Tongue (tissue), 2 donors: ENCODE results near the gene KCTD1. TPM values are rescaled to one million over a fixed set of nuclear protein-coding genes. Genes with fewer than 3 reads are reported as not detected.
"Not testable (repeated sequence)": the region's sequence is repeated elsewhere in the genome, so short reads cannot be mapped to it uniquely, and the experiment has no call there.

Experiments
- DNase-seq: peaks from one replicate; pipeline ENCODE4 v3.0.0-alpha.2; 2015
- total RNA-seq: library from RNA; depleted of rRNA; stranded (reverse); fragments of >200 nt; gene quantifications from one replicate; pipeline ENCODE4 v1.2.3, GENCODE V29; 2014

Gene KCTD1
- total RNA-seq, 1 donor from 2014 or later, result 12.3 TPM

DNA sequence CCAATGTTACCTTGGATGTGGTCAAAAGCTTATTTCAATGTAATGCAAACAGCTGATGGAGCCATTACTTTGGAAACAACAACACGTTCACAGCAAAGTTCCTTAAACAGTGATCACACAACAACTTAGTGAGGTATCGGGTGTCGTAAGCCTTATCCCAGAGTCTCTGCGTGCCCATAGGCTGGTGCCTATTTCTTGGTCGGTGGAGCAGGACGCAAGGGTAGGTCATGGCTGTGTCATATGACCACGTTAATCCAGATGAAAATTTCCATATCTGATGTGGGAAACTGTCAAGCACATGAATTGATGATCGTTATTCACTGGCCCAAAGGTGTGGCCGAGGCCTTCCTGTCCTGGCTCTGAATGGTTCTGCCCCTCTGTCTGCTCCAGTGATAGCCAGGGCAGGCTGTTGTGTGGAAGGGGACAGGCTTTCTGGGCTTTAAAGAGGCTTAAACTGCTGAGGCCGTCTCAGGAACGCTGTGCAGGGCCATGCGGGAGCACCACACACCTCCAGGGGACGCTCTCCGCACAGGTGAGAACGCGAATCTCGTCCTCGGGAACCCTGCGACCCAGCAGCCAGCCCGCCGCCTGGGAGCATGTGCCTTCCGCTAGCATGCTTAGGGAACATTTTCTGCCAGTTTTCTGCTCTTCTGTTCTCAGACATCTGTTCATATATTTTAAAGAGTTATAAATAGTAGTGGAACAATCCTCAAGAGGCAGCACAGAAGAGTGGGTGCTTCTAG is 90.6 kb downstream of the KCTD1 start:
- DNase-seq, result no peak

DNA sequence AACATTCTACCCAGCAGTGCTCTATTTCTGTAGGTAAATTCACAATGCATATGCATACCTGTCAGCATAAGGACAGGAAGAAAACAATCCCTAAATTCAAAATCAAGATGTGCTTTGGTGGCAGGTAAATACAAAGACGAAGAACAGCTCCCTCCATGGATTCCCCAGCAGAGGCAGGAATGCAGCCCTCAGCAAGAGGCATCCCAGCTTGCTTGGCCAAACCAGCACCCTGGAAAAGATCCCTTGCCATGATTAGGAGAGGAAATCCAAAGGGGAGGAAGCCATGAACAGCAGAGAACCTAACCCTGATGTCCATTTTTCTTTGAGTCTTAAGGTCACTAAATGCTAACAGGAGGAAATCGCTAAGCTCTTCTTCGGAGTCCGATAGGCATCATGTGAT is 91.2 kb downstream of the KCTD1 start:
- DNase-seq, result no peak

DNA sequence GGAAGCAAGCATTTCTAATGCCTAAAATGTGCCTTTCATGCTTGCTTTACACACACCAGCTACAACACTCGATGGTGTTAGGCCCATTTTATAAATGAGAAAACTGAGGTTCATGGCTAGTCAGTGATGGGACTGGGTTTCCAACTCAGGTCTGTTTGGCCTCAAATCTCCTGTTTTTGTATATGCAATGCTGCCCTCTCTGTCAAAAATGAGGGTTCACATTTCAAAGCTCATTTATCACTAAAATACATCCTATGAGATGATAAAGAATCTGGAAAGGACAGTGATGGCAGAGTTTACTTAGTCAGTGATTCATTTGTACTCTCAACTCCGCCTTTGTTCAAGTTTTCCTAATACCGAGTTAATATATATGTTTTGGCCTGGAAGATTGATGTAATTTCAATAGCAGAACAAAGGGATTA is 92.3 kb downstream of the KCTD1 start:
- no peak for DNase-seq

DNA sequence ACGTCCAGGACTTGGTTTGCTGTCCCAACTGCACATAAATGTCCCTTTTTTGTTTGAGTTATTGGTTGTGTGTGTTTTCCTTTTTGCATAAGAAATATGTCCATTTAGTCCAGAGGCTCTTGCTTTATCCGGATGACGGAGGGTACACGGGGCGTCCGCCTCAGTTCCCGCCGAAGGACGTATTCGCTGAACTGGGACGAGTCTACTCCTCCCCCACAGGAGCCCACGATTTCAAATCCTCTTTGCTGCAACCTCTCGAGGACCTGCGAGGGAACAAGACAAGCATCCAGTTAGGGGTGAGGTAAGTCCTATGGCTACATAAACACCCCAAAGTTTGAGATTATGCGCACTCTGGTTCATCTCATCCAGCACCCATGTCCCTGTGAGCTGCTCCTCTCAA is 92.7 kb downstream of the KCTD1 start:
- DNase-seq, result no peak

DNA sequence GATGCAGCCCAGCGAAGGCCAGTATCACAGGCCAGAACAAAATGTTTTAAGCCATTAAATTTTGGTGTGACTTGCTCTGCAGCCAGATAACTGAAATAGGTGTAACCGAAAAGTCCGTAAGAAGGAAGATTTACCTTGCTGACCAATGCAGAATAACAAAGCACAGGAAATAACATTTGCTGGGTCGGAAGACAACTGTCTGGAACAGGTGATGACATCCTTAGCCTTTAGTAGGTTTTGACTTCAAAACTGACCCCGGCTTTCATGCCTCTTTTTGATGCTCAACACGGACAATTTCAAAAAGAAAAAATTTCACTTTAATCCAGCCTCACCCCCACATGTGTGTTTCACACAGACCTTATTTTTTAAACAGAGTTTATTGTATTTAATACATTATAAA is 93.7 kb downstream of the KCTD1 start:
- no peak for DNase-seq

DNA sequence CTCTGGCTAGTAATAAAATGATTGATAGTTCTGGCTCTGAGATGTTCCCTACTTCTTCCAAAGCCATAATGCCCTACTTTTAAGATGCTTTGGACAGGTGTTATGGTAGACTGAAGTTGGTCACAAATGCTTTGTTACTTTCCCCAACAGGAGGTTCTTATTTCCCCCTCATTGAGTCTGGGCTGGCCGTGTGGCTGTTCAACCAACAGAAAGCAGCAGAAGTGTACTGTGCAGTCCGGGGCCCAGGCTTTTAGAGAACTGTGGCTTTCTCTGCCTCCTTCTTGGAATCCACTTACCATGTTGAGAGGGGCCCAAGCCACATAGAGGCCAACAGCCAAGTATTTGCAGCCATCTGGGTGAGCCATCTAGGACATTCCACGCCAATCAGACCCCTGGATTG is 94.2 kb downstream of the KCTD1 start:
- no peak for DNase-seq

DNA sequence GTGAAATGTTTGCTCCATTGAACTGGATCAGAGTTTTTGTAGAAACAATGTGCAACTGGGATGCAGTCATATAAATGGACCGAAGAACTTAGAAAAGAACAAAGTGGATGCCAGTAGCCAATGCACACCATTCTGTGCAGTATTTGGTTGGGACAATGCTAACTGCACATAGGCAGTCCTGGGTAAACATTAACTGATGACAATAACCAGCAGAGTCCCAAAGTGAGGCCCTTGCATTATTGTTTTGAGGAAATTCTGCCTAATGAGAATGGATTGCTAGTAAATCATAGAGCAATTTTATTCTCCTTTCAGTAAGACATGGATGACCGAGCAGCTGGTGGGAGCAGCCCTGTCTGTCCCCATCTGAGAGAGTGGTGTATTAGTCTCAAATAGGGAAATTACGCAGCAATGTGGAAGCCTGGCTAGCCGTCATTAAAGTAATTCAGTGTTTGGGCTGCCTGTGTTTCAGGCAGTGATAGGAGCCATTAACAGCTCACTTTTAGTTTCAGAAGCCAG is 94.9 kb downstream of the KCTD1 start:
- DNase-seq, result no peak

DNA sequence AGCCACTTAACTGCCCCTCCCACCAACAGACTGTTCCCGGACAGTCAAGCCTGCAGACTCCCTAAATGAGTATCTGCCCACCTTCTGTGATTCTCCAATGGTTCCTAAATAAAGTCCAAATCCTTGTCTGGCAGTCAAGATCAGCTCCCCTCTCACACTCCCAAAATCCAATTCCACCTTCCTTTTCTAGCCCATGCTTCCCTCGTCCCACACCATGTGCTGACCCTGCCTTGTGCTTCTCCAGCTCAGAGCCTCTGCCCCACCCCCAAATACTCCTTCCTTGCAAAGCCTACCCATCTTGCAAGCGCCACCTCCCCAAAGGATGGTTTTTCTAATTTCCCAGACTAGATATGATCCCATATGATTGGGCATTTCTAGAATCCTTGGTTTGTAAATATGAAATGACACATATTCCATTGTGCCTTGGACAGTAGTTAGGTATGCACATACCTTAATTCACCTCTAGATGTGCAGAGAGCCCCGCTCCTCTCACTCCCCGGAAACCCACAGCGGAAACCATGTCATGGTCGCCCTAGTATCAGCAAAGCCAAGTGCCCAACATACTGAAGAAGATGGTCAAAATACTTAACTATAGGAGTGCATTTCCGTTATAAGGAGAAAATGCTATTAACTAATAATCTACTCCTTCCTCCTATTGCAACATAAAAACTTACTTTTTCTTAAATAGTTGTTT is 97.2 kb downstream of the KCTD1 start:
- no peak for DNase-seq

DNA sequence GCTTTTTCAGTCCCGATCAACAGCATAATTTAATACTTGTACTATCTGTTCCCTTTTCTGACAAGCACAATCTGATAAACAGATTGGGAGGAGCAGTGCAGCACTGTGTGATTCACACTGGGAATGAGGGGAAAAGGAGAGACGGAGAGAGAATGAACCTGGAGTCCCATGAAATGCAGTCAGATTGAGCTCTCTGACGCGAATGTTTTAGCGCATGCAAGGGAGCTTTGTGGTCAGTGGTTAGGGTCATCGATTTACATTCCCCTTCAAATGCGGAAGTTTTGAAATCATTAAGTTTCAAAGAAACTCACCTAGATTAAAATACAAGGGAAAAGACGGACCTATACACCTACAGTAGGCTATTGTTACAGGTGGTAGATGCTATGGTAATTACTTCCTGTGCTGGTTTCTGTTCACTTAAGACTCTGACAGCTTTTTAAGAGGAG is 99.6 kb downstream of the KCTD1 start:
- no peak for DNase-seq

DNA sequence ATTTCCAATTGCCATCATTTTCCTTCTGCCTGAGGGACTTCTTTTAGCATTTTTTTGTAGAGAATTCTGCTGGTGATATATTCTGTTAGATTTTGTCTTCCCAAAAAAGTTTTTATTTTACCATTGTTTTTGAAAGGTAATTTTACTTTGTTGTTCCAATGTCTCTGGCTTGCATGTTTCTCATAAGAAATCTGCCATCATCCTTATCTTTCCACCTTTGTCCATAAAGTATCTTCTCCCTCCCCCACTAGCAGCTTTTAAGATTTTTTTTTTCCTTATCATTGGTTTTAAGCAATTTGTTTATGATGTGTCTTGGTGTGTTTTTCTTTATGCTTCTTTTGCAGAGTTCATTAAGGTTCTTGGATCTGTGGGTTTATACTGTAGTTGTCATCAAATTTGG is 104.5 kb downstream of the KCTD1 start:
- DNase-seq, result no peak

DNA sequence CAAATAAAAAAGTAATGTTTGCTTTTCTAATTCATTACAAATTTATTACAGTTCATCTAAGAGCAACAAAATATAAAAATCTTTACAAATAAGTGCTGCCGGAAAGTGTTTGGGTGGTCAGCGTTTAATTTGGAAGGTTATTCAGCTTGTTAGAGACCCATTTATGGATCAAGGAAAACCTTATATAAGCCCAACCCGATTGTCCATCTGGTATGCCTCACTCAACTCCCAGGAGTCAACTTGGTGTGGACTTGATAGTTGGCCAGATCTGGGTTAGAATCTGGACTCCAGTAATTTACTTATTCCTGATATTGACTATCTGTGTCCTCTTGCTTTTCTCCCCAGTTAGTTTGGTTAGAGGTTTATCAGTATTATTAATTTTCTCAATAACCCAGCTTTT is 106.2 kb downstream of the KCTD1 start:
- DNase-seq, result peak; percentile 32

DNA sequence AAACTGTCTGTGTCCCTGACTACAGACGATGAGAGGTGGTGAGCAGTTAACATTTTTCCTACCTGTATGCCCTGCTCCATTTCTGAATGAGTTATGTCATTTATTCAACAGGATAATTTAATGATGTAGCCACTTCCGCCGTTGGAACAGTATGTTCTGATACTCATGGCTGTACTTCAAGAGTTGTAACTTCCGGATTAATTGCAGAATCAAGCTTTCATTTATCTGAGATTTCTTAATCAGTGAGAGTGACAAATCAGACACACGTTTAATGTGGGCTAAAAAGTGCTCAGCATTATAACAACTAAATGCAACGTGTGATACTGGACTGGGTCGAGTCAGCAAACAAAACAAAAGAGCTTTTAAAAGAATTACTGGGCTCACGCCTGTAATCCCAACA is 107.7 kb downstream of the KCTD1 start:
- DNase-seq, result no peak

DNA sequence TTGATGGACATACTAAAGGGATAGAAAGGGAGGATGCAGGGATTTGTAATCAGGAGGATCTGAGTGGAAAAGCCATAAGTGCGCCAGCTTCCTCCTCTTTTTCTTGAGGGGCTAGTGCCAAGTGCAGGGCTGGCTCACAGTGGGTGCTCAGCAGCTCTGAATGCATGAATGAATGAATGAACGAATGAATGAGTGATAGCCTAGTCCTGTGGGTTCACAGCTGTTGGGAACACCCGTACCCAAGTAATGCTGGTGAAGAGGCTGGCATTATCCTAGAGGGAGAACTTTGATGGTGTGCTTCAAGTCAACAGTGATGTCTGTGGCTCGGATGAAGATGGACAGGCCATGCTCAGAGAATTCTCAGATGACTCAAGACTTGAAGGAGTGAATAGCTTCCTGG is 108.8 kb downstream of the KCTD1 start:
- no peak for DNase-seq

DNA sequence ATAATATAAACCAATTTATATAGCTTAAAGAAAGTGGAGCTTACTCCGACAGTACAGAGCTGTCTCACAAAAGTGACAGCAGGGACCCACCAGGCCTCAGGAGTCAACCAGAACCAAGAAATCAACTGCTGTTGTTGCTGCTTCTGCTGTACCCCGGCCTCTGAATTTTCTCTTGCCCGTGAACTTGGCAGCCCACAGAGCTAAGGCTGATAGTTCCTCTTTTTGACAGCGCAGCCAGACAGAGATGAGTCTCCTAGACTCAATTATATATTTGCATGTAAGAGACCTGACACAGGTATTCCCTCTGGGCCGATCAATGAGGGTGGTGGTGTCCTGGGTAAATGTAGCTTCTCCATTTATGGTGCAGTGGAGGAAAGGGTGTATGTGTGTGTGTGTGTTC is 109.4 kb downstream of the KCTD1 start:
- no peak for DNase-seq

DNA sequence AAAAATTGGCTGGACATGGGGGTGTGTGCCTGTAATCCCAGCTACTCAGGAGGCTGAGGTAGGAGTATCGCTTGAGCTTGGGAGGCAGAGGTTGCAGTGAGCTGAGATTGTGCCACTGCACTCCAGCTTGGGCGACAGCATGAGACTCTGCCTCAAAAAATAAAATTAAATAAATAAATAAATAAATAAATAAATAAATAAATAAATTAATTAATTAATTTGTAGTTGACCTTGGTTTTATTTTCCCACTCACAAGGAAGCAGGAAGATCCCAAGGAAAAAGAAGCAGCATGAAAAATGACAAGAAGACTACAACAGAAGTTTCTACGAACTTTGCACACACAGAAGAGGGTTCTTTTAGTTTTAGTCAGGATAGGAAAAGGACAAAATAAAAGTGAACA is 110.7 kb downstream of the KCTD1 start:
- not testable (repeated sequence) for DNase-seq

DNA sequence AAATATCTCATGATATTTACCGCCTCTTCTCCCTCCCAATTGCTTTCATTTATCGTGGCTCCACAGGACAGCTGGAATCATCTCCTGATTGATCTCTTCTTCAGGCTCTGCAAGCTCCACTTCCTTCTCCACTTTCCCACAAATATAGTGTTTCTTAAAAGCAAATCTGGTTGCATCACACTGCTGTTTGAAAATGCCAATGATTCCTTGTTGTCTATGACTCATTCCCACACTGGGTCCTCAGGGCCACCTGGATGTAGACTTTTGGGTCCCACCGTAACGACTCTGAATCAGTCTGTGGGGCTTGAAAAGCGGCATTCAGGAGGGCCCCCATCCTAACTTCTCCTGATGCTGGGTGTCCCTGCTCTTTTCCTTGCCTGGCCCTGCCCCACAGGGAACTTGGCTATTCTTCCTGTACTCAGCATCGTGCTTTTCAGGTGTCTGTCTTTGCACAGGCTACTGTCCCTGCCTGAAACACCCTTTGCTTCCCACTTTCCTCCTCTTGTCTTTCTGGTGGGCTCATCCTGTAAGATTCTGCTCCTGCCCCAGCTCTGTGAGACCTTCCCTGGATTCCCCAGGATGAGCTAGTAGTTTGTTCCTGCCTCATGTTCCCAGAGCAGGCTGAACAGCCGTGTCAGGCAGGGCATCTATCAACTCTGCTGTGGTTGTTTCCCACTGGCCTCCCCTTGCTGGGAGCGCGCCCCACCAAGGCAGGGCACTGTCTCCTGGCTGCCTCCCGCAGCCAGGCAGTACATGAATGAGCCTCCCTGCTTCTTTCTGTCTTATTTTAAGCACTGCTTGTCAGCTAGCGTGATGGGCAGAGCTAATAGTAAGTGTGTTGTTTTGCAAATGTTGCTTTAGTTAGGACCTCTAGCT is 111.9 kb downstream of the KCTD1 start:
- no peak for DNase-seq

DNA sequence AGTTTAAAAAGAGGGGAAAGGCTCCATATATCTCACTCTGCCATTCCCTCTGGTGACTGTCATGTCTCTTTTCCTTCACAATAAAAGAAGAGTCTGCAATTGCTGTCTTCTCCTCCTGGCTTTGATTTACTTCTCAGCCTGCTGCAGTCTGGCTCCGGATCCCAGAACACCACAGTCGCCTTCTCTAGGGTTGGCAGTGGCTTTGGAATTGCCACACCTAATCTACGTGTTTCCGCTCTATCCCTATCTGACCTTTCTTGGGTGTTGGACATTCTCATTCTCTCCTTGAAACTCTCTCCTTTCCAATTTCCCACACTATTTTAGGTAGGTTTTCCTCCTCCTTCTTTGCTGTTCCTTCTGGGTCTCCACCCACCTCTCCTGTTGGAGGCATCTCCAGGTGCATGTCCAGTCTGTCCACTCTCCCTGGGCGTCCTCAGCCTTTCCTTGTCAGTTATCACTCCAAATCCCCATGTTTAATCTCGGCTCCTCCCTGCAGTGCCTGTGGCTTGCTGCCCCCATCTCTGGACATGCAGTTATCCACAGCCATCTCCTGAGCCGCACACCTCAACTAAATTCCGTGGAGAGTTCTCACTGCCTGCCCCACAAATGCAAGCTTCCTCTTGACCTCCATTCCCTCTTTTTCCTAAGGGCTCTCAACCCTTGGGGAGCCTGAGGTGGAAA is 112.8 kb downstream of the KCTD1 start:
- no peak for DNase-seq

DNA sequence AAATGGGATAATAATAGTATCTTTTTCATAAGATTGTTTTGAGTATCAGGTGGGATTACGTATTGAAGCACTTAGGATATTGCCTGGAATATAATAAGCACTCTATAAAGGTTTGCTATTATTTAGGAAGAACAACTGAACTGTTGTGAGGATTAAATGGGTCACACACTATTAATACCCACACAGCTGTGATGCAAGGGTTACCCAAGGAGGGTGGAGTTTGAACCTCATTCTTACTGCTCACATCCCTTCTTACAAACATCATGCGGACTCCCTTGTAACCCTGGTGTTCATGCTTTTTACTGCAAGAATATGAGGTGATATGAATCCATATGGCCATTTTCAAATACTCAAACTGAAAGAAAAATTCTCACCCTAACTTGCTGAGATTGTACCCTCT is 113.5 kb downstream of the KCTD1 start:
- DNase-seq, result no peak

DNA sequence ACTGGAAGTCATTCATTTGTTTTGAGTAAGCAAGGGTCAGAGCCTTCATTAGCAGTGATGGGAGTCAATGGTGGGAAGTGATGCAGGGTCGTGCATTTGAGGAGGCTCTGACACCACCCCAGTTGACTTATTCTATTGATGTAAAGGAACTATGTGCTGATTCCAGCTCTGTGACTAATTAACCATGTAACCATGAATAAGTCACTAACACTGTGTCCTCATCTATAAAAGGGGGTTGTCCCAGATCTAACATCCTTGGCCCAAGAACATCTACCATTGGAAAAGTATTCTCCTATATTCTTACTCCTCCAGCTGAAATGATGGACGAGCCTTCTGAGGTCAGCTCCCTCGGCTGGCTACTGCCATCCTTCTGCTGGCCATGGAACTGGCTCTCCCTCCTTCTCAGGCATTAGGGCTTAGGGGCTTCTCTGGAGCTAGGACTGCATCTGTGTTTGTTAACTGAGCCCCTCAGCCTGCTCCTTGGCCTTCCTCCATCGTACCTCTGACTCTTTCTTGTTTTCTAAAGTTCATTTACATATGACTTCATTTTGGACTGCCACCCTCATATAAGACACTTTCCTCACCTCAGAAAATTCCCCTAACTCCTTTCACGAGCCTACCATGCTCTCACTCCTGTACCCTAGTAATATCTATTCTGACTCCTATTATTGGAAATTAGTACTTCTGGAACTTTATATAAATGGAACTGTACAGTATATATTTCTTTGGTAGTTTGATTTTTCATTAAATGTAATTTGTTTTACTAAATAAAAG is 115.5 kb downstream of the KCTD1 start:
- DNase-seq, result no peak

DNA sequence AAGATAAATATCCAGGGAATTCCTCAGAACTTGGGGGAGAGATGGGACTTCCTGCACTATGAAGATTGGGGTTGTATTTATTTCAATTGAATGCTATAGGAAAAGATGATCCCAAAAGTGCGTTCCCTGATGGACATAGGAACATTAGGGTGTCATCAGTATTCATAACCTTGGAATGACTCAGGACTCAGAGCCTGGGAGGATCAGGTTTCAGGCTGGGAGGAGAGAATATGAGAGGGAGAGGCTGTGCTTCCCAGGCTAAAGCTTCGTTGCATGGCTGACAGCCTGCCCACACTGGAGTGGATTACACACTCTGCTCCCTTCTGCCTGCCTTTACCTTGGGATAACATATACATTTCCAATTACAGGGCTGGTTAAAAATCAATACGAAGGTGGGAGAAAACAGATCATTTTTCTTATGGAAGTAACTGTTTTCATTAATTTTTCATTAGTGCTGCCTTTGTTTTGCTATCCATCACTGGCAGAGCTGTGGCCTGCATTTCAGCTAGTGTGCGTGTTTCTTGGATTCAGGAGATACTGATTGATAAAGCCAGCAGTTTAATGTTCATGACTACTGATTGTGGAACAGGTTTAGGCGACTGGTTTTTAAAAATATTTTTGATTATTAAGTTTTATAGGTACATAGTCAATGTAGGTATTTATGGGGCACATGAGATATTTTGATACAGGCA is 118.7 kb downstream of the KCTD1 start:
- DNase-seq, result peak; percentile 54

DNA sequence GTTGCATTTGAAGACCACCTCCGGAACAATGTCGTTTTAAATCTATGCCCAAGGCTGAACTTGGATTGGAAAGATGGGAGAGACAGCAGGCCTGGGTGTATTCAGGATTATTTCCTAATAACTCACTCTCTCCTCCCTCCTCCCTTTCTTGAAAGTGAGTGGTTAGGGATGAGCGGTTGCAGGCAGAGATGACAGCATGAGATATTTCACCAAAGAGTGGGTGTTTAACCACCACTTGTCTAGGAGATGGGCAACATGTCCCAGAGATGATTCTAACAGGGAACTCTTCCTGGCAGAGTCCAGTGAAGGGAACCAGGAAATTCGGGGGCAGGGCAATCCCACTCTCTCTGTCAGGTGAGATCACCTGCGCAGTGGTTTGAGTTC is 123.2 kb downstream of the KCTD1 start:
- DNase-seq, result no peak
